Measurements from ENCODE around the gene CLINT1. TPM values are rescaled to one million over a fixed set of nuclear protein-coding genes. Genes with fewer than 3 reads are reported as not detected.

CLINT1 gene
- total and polyA plus RNA-seq, 9 of the 15 experiments (the other 6 are each of a cell fraction or from before 2014, with no cell fraction given), result 23.6 to 125 (median 71.4) TPM

DNA sequence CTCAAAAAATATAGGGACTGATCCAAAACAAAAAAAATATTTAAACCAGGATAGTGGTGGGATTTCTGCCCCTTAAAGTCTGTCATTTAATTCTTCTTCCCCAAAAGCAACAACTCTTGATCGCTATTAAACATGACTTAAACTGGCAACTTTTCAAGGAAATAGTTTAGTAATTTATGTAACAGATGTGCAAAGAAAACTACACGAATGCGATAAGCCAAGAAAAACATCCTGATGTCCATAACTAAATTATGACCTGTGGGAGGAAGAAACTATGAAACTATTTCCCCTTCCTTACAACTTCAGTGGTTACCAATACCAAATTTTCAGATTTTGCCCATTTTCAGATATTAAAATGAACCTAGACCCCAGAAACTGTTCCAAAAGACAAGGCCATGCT lies 31.5 kb downstream of the CLINT1 start:
- Histone ChIP-seq H2AFZ (ENCODE audit: low read depth, low read length) (no peak overlapping the region), H3K9me1 (ENCODE audit: control insufficient read depth, insufficient read depth, low read length) (no peaks in the 10 kb centered on the region), H3K36me3 (ENCODE audit: control insufficient read depth, insufficient read depth, low read length) (0 out of 3 replicates have a peak, but pooled peaks cover 2% of the 10 kb centered on the region), H3K27ac (ENCODE audit: extremely low read depth, low read depth, low read length) (no peak overlapping the region), H3K9ac (ENCODE audit: insufficient read depth in 1 of 2, low read depth in 2 of 2, low read length in 2 of 2) (no peak overlapping the region), H4K20me1 (replicated peaks; ENCODE audit: control insufficient read depth, insufficient read depth, low read length) (no peaks in the 10 kb centered on the region; the same call in 1 of the 2 replicates), H3K4me2 (ENCODE audit: insufficient read depth, low read length) (no peak overlapping the region), H3K9me3 (replicated peaks; ENCODE audit: control insufficient read depth, insufficient read depth, low read depth, low read length) (no peaks in the 10 kb centered on the region), H3K4me3 (no peak overlapping the region), H3K79me2 (ENCODE audit: control insufficient read depth, insufficient read depth, low read length) (peaks cover 88% of the 10 kb centered on the region), H3K4me1 (replicated peaks in 1 of 2; ENCODE audit: control insufficient read depth in 2 of 2, insufficient read depth in 2 of 2, low read length in 2 of 2) (peaks cover 3 to 13% of the 10 kb centered on the region in 2 experiments; a peak in 3 of 5 replicates), H3K27me3 (ENCODE audit: control insufficient read depth in 2 of 2, insufficient read depth in 2 of 2, low read length in 2 of 2) (no peaks in the 10 kb centered on the region)
- ChIA-PET CTCF (ENCODE audit: low intra/inter-chr PET ratio) (no interaction called here), POLR2A (no interaction called here)
- no TSS peak for BruUV-seq (replicated peaks)
- DNase-seq (ENCODE audit: extremely low read depth in 1 of 4, low spot score in 3 of 4) (no peak), FAIRE-seq (no peak), ATAC-seq (no peak)
- intact Hi-C loops (cut with micrococcal nuclease) (no loop called here), in situ Hi-C loops (cut with MboI) (no loop called here)
- WGBS (ENCODE audit: insufficient coverage, low coverage, missing lambda C conversion rate), result 85% methylated on average over 3 of the region's 3 CpGs
- TF ChIP-seq ZNF707 (CRISPR knock-in tag; conservative IDR thresholded peaks at IDR 0.05), result no peak
- TF ChIP-seq GABPB2 (CRISPR knock-in tag; conservative IDR thresholded peaks at IDR 0.05), result no peak
- TF ChIP-seq TFAM (CRISPR knock-in tag; conservative IDR thresholded peaks at IDR 0.05), result no peak
- TF ChIP-seq, protein P1, sequence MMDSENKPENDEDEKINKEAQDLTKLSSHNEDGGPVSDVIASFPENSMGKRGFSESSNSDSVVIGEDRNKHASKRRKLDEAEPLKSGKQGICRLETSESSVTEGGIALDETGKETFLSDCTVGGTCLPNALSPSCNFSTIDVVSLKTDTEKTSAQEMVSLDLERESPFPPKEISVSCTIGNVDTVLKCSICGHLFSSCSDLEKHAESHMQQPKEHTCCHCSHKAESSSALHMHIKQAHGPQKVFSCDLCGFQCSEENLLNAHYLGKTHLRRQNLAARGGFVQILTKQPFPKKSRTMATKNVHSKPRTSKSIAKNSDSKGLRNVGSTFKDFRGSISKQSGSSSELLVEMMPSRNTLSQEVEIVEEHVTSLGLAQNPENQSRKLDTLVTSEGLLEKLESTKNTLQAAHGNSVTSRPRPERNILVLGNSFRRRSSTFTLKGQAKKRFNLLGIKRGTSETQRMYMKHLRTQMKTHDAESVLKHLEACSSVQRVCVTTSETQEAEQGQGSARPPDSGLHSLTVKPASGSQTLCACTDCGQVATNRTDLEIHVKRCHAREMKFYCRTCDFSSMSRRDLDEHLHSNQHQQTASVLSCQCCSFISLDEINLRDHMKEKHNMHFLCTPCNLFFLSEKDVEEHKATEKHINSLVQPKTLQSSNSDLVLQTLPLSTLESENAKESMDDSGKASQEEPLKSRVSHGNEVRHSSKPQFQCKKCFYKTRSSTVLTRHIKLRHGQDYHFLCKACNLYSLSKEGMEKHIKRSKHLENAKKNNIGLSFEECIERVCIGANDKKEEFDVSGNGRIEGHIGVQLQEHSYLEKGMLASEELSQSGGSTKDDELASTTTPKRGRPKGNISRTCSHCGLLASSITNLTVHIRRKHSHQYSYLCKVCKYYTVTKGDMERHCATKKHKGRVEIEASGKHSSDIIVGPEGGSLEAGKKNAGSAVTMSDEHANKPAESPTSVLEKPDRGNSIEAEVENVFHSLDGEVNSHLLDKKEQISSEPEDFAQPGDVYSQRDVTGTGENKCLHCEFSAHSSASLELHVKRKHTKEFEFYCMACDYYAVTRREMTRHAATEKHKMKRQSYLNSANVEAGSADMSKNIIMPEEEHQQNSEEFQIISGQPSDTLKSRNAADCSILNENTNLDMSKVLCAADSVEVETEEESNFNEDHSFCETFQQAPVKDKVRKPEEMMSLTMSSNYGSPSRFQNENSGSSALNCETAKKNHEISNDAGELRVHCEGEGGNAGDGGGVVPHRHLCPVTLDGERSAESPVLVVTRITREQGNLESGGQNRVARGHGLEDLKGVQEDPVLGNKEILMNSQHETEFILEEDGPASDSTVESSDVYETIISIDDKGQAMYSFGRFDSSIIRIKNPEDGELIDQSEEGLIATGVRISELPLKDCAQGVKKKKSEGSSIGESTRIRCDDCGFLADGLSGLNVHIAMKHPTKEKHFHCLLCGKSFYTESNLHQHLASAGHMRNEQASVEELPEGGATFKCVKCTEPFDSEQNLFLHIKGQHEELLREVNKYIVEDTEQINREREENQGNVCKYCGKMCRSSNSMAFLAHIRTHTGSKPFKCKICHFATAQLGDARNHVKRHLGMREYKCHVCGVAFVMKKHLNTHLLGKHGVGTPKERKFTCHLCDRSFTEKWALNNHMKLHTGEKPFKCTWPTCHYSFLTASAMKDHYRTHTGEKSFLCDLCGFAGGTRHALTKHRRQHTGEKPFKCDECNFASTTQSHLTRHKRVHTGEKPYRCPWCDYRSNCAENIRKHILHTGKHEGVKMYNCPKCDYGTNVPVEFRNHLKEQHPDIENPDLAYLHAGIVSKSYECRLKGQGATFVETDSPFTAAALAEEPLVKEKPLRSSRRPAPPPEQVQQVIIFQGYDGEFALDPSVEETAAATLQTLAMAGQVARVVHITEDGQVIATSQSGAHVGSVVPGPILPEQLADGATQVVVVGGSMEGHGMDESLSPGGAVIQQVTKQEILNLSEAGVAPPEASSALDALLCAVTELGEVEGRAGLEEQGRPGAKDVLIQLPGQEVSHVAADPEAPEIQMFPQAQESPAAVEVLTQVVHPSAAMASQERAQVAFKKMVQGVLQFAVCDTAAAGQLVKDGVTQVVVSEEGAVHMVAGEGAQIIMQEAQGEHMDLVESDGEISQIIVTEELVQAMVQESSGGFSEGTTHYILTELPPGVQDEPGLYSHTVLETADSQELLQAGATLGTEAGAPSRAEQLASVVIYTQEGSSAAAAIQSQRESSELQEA (IDR thresholded peaks at IDR 0.05; ENCODE audit: low read depth), result no peak
- no peak for TF ChIP-seq MYBL2 (IDR thresholded peaks at IDR 0.05; ENCODE audit: low read depth)
- TF ChIP-seq MYBL2 (CRISPR knock-in tag; IDR thresholded peaks at IDR 0.05; ENCODE audit: borderline replicate concordance), result no peak
- no peak for TF ChIP-seq RBM25 (IDR thresholded peaks at IDR 0.05; ENCODE audit: low read depth, low read length, severe bottlenecking)
- no peak for TF ChIP-seq TAF1 (IDR thresholded peaks at IDR 0.05; ENCODE audit: control insufficient read depth, extremely low read depth, insufficient read depth, low read length, severe bottlenecking)
- no peak for TF ChIP-seq SMARCE1 (IDR thresholded peaks at IDR 0.05)
- TF ChIP-seq ZNF764 (CRISPR knock-in tag; IDR thresholded peaks at IDR 0.05; ENCODE audit: low read depth), result no peak
- TF ChIP-seq, protein P2, sequence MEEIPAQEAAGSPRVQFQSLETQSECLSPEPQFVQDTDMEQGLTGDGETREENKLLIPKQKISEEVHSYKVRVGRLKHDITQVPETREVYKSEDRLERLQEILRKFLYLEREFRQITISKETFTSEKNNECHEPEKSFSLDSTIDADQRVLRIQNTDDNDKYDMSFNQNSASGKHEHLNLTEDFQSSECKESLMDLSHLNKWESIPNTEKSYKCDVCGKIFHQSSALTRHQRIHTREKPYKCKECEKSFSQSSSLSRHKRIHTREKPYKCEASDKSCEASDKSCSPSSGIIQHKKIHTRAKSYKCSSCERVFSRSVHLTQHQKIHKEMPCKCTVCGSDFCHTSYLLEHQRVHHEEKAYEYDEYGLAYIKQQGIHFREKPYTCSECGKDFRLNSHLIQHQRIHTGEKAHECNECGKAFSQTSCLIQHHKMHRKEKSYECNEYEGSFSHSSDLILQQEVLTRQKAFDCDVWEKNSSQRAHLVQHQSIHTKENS (CRISPR knock-in tag; IDR thresholded peaks at IDR 0.05), result no peak
- TF ChIP-seq ZNF165 (CRISPR knock-in tag; IDR thresholded peaks at IDR 0.05; ENCODE audit: borderline replicate concordance), result no peak
- TF ChIP-seq SPI1 (IDR thresholded peaks at IDR 0.05; ENCODE audit: borderline replicate concordance, low read depth, low read length), result no peak

Measured in K562 (cell line).